SK-N-SH (cell line): ENCODE results near the gene REXO1. TPM values are rescaled to one million over a fixed set of nuclear protein-coding genes. Genes with fewer than 3 reads are reported as not detected.

Experiments
- CTCF ChIA-PET: fragments of 300-600, 350-600 bp; formaldehyde crosslinking; extraction: SDS; loops from one replicate; lab custom pipeline; 2021; lab: Yijun Ruan, JAX
- POLR2A ChIA-PET: fragments of 350-600 bp; sonication (Branson Sonifier 250); formaldehyde crosslinking; extraction: SDS; loops from one replicate; lab custom pipeline; 2020; ENCODE audit warnings: antibody characterized with exemption, inconsistent platforms; lab: Yijun Ruan, JAX
- DNase-seq: peaks from one replicate; pipeline ENCODE4 v3.0.0; 2012
- H2AFZ ChIP-seq: fragments of 200-600 bp; sonication (generic); 2 replicates; pipeline ENCODE4 v1.8.1; 2016; ENCODE audit warnings: antibody characterized with exemption, mild to moderate bottlenecking, low read depth
- H3F3A ChIP-seq: fragments of 200-600 bp; sonication (generic); replicated peaks from 2 replicates; pipeline ENCODE3; 2016; ENCODE audit warnings: antibody characterized with exemption, mild to moderate bottlenecking; ENCODE audit not compliant: insufficient read depth
- H3K27ac ChIP-seq, 2 experiments: fragments of 200-500 bp in 1 of 2; fragments of 200-600 bp in 1 of 2; sonication (Bioruptor generic) in 1 of 2; sonication (generic), shearing (Covaris generic) in 1 of 2; 2 replicates each; pipeline versions ENCODE4 v1.5.1 to v1.6.1; 2014 to 2016; ENCODE audit warnings: low read depth in 2 of 2, inconsistent platforms in 1 of 2, low read length in 1 of 2, mild to moderate bottlenecking in 1 of 2, mixed read lengths in 1 of 2
- H3K27me3 ChIP-seq: fragments of 200-600 bp; sonication (generic), shearing (Covaris generic); 2 replicates; pipeline ENCODE4 v1.6.1; 2016; ENCODE audit warnings: mixed run types; ENCODE audit not compliant: insufficient read depth
- H3K36me3 ChIP-seq, 2 experiments: fragments of 200-500 bp in 1 of 2; fragments of 200-600 bp in 1 of 2; sonication (Bioruptor generic) in 1 of 2; sonication (generic) in 1 of 2; replicated peaks in 1 of 2; 2 replicates each; pipeline versions ENCODE3 to v1.5.1; 2014 to 2016; ENCODE audit warnings: low read length in 1 of 2, mild to moderate bottlenecking in 1 of 2; ENCODE audit not compliant: insufficient read depth in 2 of 2, control insufficient read depth in 1 of 2
- H3K4me1 ChIP-seq, 2 experiments: fragments of 200-500 bp in 1 of 2; fragments of 200-600 bp in 1 of 2; sonication (Bioruptor generic) in 1 of 2; sonication (generic), shearing (Covaris generic) in 1 of 2; 2 replicates each; pipeline versions ENCODE4 v1.5.1 to v1.6.1; 2014 to 2016; ENCODE audit warnings: low read depth in 1 of 2, low read length in 1 of 2, mixed run types in 1 of 2; ENCODE audit not compliant: insufficient read depth in 2 of 2, control insufficient read depth in 1 of 2
- H3K4me2 ChIP-seq: fragments of 200-600 bp; sonication (generic), shearing (Covaris generic); 2 replicates; pipeline ENCODE4 v1.6.1; 2017; ENCODE audit warnings: mixed run types
- H3K4me3 ChIP-seq, 2 experiments: fragments of 200-500 bp in 1 of 2; fragments of 200-600 bp in 1 of 2; sonication (Bioruptor generic) in 1 of 2; sonication (generic), shearing (Covaris generic) in 1 of 2; 2 replicates each; pipeline versions ENCODE4 v1.5.1 to v1.8.1; 2014 to 2016; ENCODE audit warnings: low read depth in 2 of 2, inconsistent platforms in 1 of 2, low read length in 1 of 2, mild to moderate bottlenecking in 1 of 2, mixed read lengths in 1 of 2, moderate library complexity in 1 of 2
- H3K79me2 ChIP-seq: fragments of 200-600 bp; sonication (generic); 2 replicates; pipeline ENCODE4 v1.8.1; 2017; ENCODE audit warnings: mild to moderate bottlenecking; ENCODE audit not compliant: insufficient read depth
- H3K9ac ChIP-seq: fragments of 200-600 bp; sonication (generic); 2 replicates; pipeline ENCODE4 v1.6.1; 2017; ENCODE audit warnings: mixed run types
- H3K9me2 ChIP-seq: fragments of 200-600 bp; sonication (generic); 2 replicates; pipeline ENCODE4 v1.6.1; 2017; ENCODE audit warnings: mixed run types
- H3K9me3 ChIP-seq: fragments of 200-600 bp; sonication (generic); 2 replicates; pipeline ENCODE4 v1.6.1; 2017; ENCODE audit warnings: mixed run types, mild to moderate bottlenecking, moderate library complexity
- H4K20me1 ChIP-seq: fragments of 200-600 bp; sonication (generic); 2 replicates; pipeline ENCODE4 v1.6.1; 2017; ENCODE audit warnings: mild to moderate bottlenecking, mixed run types; ENCODE audit not compliant: insufficient read depth
- ELF1 ChIP-seq: IDR thresholded peaks from 2 replicates; pipeline ENCODE4 v1.4.0; 2012
- FOXJ3 ChIP-seq: sonication (generic); formaldehyde crosslinking; IDR thresholded peaks from 2 replicates; pipeline ENCODE4 v1.5.1; 2020; ENCODE audit warnings: mild to moderate bottlenecking, missing genetic modification reagents
- FOXM1 ChIP-seq: IDR thresholded peaks from 2 replicates; pipeline ENCODE4 v1.4.0; 2012; ENCODE audit warnings: low read depth, mild to moderate bottlenecking
- JUND ChIP-seq: IDR thresholded peaks from 2 replicates; pipeline ENCODE4 v1.4.0; 2012
- NFIC ChIP-seq: IDR thresholded peaks from 2 replicates; pipeline ENCODE4 v1.4.0; 2012; ENCODE audit warnings: borderline replicate concordance
- POLR2AphosphoS5 ChIP-seq: IDR thresholded peaks from 2 replicates; pipeline ENCODE4 v1.6.1; 2012; ENCODE audit warnings: low read depth, low read length
- RAD21 ChIP-seq: IDR thresholded peaks from 2 replicates; pipeline ENCODE4 v1.6.1; 2012; ENCODE audit warnings: mild to moderate bottlenecking, low read length
- RCOR1 ChIP-seq: fragments of 150-350 bp; IDR thresholded peaks from 2 replicates; pipeline ENCODE4 v1.6.1; 2017; ENCODE audit warnings: antibody characterized with exemption, low read length
- REST ChIP-seq: IDR thresholded peaks from 2 replicates; pipeline ENCODE4 v1.6.1; 2012; ENCODE audit warnings: mild to moderate bottlenecking, low read depth, low read length, moderate library complexity
- RFX5 ChIP-seq: IDR thresholded peaks from 2 replicates; pipeline ENCODE4 v1.6.1; 2012; ENCODE audit warnings: mild to moderate bottlenecking, improper control_type of control experiment, low read length
- TCF12 ChIP-seq: IDR thresholded peaks from 2 replicates; pipeline ENCODE4 v1.4.0; 2012
- USF1 ChIP-seq: IDR thresholded peaks from 2 replicates; pipeline ENCODE4 v1.4.0; 2012; ENCODE audit warnings: low read depth, borderline replicate concordance
- WGBS: methylation state at CpG from one replicate; pipeline ENCODE4 v1.1.6; 2017; ENCODE audit warnings: low lambda C conversion rate; 5-methylcytosine and 5-hydroxymethylcytosine counted together
- polyA plus RNA-seq, 3 experiments: library from polyadenylated mRNA; depleted of rRNA; stranded (reverse); fragments of >200 nt; gene quantifications; 2 replicates each; pipeline ENCODE4 v1.2.3, GENCODE V29; 2012

REXO1 gene
- polyA plus RNA-seq, 1 of the 3 experiments (the other 2 are of a cell fraction), result 18.8 TPM

- no peak for TF ChIP-seq RAD21
- TF ChIP-seq NFIC, result no peak
- no peak for TF ChIP-seq POLR2AphosphoS5
- no peak for TF ChIP-seq USF1
- TF ChIP-seq TCF12, result no peak
- TF ChIP-seq RCOR1, result no peak
- no peak for TF ChIP-seq FOXM1
- Histone ChIP-seq H2AFZ (no peak overlapping the region), H3K36me3 (peaks cover 0 to 42% of the 10 kb centered on the region in 2 experiments), H3K9me3 (no peaks in the 10 kb centered on the region), H3K9ac (no peak overlapping the region), H3K27me3 (no peaks in the 10 kb centered on the region), H3F3A (peaks cover 4% of the 10 kb centered on the region), H3K4me1 (peaks cover 0 to 14% of the 10 kb centered on the region in 2 experiments; a peak in 1 of 4 replicates), H3K27ac (no peak overlapping the region), H4K20me1 (no peaks in the 10 kb centered on the region), H3K79me2 (no peaks in the 10 kb centered on the region), H3K9me2 (no peaks in the 10 kb centered on the region), H3K4me3 (no peak overlapping the region), H3K4me2 (no peak overlapping the region)
- CTCF ChIA-PET, result interaction anchor here (0.6 to 3.4 kb wide), 7 partner anchors 11 to 126 kb away, joined by 3 to 33 read pairs (median 4); no protein-coding TSS in a partner anchor
- WGBS, result 97% methylated on average over 25 of the region's 26 CpGs
- POLR2A ChIA-PET, result no interaction called here
- no peak for DNase-seq
These were observed 33.3 kb downstream of the REXO1 start for GRCh38 chr19:1814833-1815604.

- CTCF ChIA-PET, result interaction anchor here (0.6 to 3.4 kb wide), 11 partner anchors 12 to 125 kb away, joined by 3 to 33 read pairs (median 4); partner anchors contain the start of gene REXO1
- POLR2A ChIA-PET, result no interaction called here
- Histone ChIP-seq H3K4me1 (peaks cover 0 to 14% of the 10 kb centered on the region in 2 experiments; a peak in 1 of 4 replicates), H3K9me2 (no peaks in the 10 kb centered on the region), H3K27me3 (no peaks in the 10 kb centered on the region), H3K36me3 (peaks cover 0 to 36% of the 10 kb centered on the region in 2 experiments), H3K4me3 (no peak overlapping the region), H3K9me3 (no peaks in the 10 kb centered on the region), H3K4me2 (no peak overlapping the region), H3K27ac (no peak overlapping the region), H3K9ac (no peak overlapping the region), H2AFZ (no peak overlapping the region), H3F3A (peaks cover 4% of the 10 kb centered on the region), H3K79me2 (no peaks in the 10 kb centered on the region), H4K20me1 (no peaks in the 10 kb centered on the region)
- DNase-seq, result no peak
- WGBS, result 92% methylated on average over 7 of the region's 10 CpGs
- no peak for TF ChIP-seq JUND
- TF ChIP-seq REST, result no peak
- no peak for TF ChIP-seq FOXJ3
- no peak for TF ChIP-seq RFX5
- TF ChIP-seq RCOR1, result no peak
- no peak for TF ChIP-seq RAD21
- no peak for TF ChIP-seq POLR2AphosphoS5
- TF ChIP-seq ELF1, result no peak
These were observed 33.9 kb downstream of the REXO1 start for GRCh38 chr19:1814391-1814790.
